HG03521 (cell line): ENCODE results near the gene PTRH2.

Experiments used
- ATAC-seq: cut with Tn5 transposase; IDR thresholded peaks from one replicate; pipeline ENCODE4 v1.9.1; 2021; ENCODE audit warnings: mild to moderate bottlenecking, moderate library complexity; ENCODE audit not compliant: unreplicated experiment

PTRH2 gene

GRCh38 chr17:59722623-59723022, 15.4 kb upstream of the PTRH2 start:
- ATAC-seq, result no peak

- no peak for ATAC-seq
Measured at GRCh38 chr17:59719526-59719925, 12.3 kb upstream of the PTRH2 start.

GRCh38 chr17:59716427-59716826, 9.2 kb upstream of the PTRH2 start:
- ATAC-seq, result no peak

- no peak for ATAC-seq
Measured at GRCh38 chr17:59714255-59714654, 7.0 kb upstream of the PTRH2 start.

- ATAC-seq, result no peak
Measured at GRCh38 chr17:59712862-59713261, 5.6 kb upstream of the PTRH2 start.

GRCh38 chr17:59711936-59712335, 4.7 kb upstream of the PTRH2 start:
- no peak for ATAC-seq

GRCh38 chr17:59707971-59708430, 771 bp upstream of the PTRH2 start:
- ATAC-seq, result no peak

GRCh38 chr17:59702304-59702703, 4.9 kb downstream of the PTRH2 start:
- no peak for ATAC-seq

- no peak for ATAC-seq
Measured at GRCh38 chr17:59699786-59700185, 7.4 kb downstream of the PTRH2 start.

- no peak for ATAC-seq
Measured at GRCh38 chr17:59699218-59699617, 8.0 kb downstream of the PTRH2 start.

- ATAC-seq, result no peak
Measured at GRCh38 chr17:59698143-59698542, 9.1 kb downstream of the PTRH2 start.

GRCh38 chr17:59696682-59697277, 10.4 kb downstream of the PTRH2 start:
- no peak for ATAC-seq

- no peak for ATAC-seq
Measured at GRCh38 chr17:59695945-59696681, 11.1 kb downstream of the PTRH2 start.

GRCh38 chr17:59694344-59694743, 12.9 kb downstream of the PTRH2 start:
- ATAC-seq, result no peak

- ATAC-seq, result no peak
Measured at GRCh38 chr17:59693582-59693981, 13.6 kb downstream of the PTRH2 start.

GRCh38 chr17:59688496-59688895, 18.7 kb downstream of the PTRH2 start:
- ATAC-seq, result no peak

- no peak for ATAC-seq
Measured at GRCh38 chr17:59688008-59688407, 19.2 kb downstream of the PTRH2 start.

GRCh38 chr17:59684967-59685366, 22.3 kb downstream of the PTRH2 start:
- ATAC-seq, result no peak

- ATAC-seq, result no peak
Measured at GRCh38 chr17:59683283-59683682, 23.9 kb downstream of the PTRH2 start.

GRCh38 chr17:59680314-59680713, 26.9 kb downstream of the PTRH2 start:
- ATAC-seq, result no peak

GRCh38 chr17:59678918-59679317, 28.3 kb downstream of the PTRH2 start:
- no peak for ATAC-seq

- no peak for ATAC-seq
Measured at GRCh38 chr17:59676716-59677115, 30.5 kb downstream of the PTRH2 start.

- no peak for ATAC-seq
Measured at GRCh38 chr17:59675231-59675630, 32.0 kb downstream of the PTRH2 start.
